Measurements from ENCODE around the gene PPP6R2. TPM values are rescaled to one million over a fixed set of nuclear protein-coding genes. Genes with fewer than 3 reads are reported as not detected.

PPP6R2 gene
- total RNA-seq, 1 donor from 2014 or later = 62.8 TPM

GRCh38 chr22:50416996-50417395 lies 73.9 kb downstream of the PPP6R2 start:
- H3K36me3 Mint-ChIP-seq = peaks cover 3% of the 10 kb centered on the region
- no peak overlapping the region for H3K4me3 Mint-ChIP-seq
- H3K4me1 Mint-ChIP-seq (ENCODE audit: unreplicated experiment) = no peaks in the 10 kb centered on the region
- no peaks in the 10 kb centered on the region for H3K9me3 Mint-ChIP-seq
- no peak for TF ChIP-seq CTCF (conservative IDR thresholded peaks at IDR 0.05)
- no peak overlapping the region for H3K27ac Mint-ChIP-seq
- no peak for DNase-seq (ENCODE audit: extremely low spot score, unreplicated experiment)
- no peaks in the 10 kb centered on the region for H3K27me3 Mint-ChIP-seq

- Mint-ChIP-seq H3K4me3 (no peak overlapping the region), H3K27me3 (no peaks in the 10 kb centered on the region), H3K36me3 (peaks cover 3% of the 10 kb centered on the region), H3K4me1 (ENCODE audit: unreplicated experiment) (no peaks in the 10 kb centered on the region), H3K9me3 (no peaks in the 10 kb centered on the region), H3K27ac (no peak overlapping the region)
- no peak for DNase-seq (ENCODE audit: extremely low spot score, unreplicated experiment)
- no peak for TF ChIP-seq CTCF (conservative IDR thresholded peaks at IDR 0.05)
Observed at GRCh38 chr22:50417411-50418210, 74.5 kb downstream of the PPP6R2 start.

- Mint-ChIP-seq H3K4me3 (no peak overlapping the region), H3K36me3 (peaks cover 3% of the 10 kb centered on the region), H3K9me3 (no peaks in the 10 kb centered on the region), H3K27me3 (no peaks in the 10 kb centered on the region), H3K4me1 (ENCODE audit: unreplicated experiment) (no peaks in the 10 kb centered on the region), H3K27ac (no peak overlapping the region)
- DNase-seq (ENCODE audit: extremely low spot score, unreplicated experiment) = no peak
- TF ChIP-seq CTCF (conservative IDR thresholded peaks at IDR 0.05) = no peak
Observed at GRCh38 chr22:50418624-50419023, 75.5 kb downstream of the PPP6R2 start.

GRCh38 chr22:50419116-50419515 lies 76.0 kb downstream of the PPP6R2 start:
- Mint-ChIP-seq H3K27me3 (no peaks in the 10 kb centered on the region), H3K4me3 (no peak overlapping the region), H3K36me3 (peaks cover 3% of the 10 kb centered on the region), H3K4me1 (ENCODE audit: unreplicated experiment) (no peaks in the 10 kb centered on the region), H3K27ac (no peak overlapping the region), H3K9me3 (no peaks in the 10 kb centered on the region)
- DNase-seq (ENCODE audit: extremely low spot score, unreplicated experiment) = no peak
- TF ChIP-seq CTCF (conservative IDR thresholded peaks at IDR 0.05) = no peak

- H3K4me3 Mint-ChIP-seq = no peak overlapping the region
Observed at GRCh38 chr22:50420015-50420414, 76.9 kb downstream of the PPP6R2 start.

More at GRCh38 chr22:50420015-50420414, 76.9 kb downstream of the PPP6R2 start:
- Mint-ChIP-seq H3K9me3 (no peaks in the 10 kb centered on the region), H3K36me3 (peaks cover 6% of the 10 kb centered on the region), H3K27me3 (no peaks in the 10 kb centered on the region), H3K4me1 (ENCODE audit: unreplicated experiment) (no peaks in the 10 kb centered on the region), H3K27ac (no peak overlapping the region)
- DNase-seq (ENCODE audit: extremely low spot score, unreplicated experiment) = no peak
- no peak for TF ChIP-seq CTCF (conservative IDR thresholded peaks at IDR 0.05)

Data from type B pancreatic cell (in vitro differentiated cells).